Stimulated activated CD4-positive, alpha-beta T cell treated with anti-CD3 and anti-CD28 coated beads, TNF-alpha, amount 100 ng/mL, for 4 hours (primary cell): Measurements from ENCODE around the gene FADS1.

Experiments
- DNase-seq, 3 experiments: peaks; one replicate each; pipeline ENCODE4 v3.0.0-alpha.2; 2020; ENCODE audit warnings: low read depth in 3 of 3

Gene FADS1

GRCh38 chr11:61816736-61817455 is at the start of gene FADS1:
TSS of gene FADS1 (minus strand) at chr11:61817003. CDS start at chr11:61816929, 74 bp downstream.
- peak; percentile 40 to 55 (median 50) for DNase-seq

GRCh38 chr11:61866231-61866957 is 49.6 kb upstream of the FADS1 start:
- no peak for DNase-seq

- DNase-seq: no peak
Measured at GRCh38 chr11:61864814-61865775, 48.3 kb upstream of the FADS1 start.

GRCh38 chr11:61863548-61864081 is 46.8 kb upstream of the FADS1 start:
- DNase-seq: no peak

- no peak for DNase-seq
Measured at GRCh38 chr11:61862714-61863547, 46.1 kb upstream of the FADS1 start.

GRCh38 chr11:61861634-61862033 is 44.8 kb upstream of the FADS1 start:
- no peak for DNase-seq

GRCh38 chr11:61860054-61860903 is 43.5 kb upstream of the FADS1 start:
- no peak for DNase-seq

- DNase-seq: no peak
Measured at GRCh38 chr11:61855939-61856680, 39.3 kb upstream of the FADS1 start.

GRCh38 chr11:61854966-61855714 is 38.3 kb upstream of the FADS1 start:
- DNase-seq: no peak

GRCh38 chr11:61854206-61854895 is 37.5 kb upstream of the FADS1 start:
- DNase-seq: no peak

- DNase-seq: no peak
Measured at GRCh38 chr11:61853698-61854169, 36.9 kb upstream of the FADS1 start.

GRCh38 chr11:61851900-61852295 is 35.1 kb upstream of the FADS1 start:
- DNase-seq: no peak

- no peak for DNase-seq
Measured at GRCh38 chr11:61851113-61851899, 34.5 kb upstream of the FADS1 start.

- DNase-seq: no peak
Measured at GRCh38 chr11:61850687-61851086, 33.9 kb upstream of the FADS1 start.

GRCh38 chr11:61848631-61849030 is 31.8 kb upstream of the FADS1 start:
- no peak for DNase-seq

- no peak for DNase-seq
Measured at GRCh38 chr11:61847914-61848581, 31.2 kb upstream of the FADS1 start.
